Endodermal cell (in vitro differentiated cells): Measurements from ENCODE around the gene SUSD6. TPM values are rescaled to one million over a fixed set of nuclear protein-coding genes. Genes with fewer than 3 reads are reported as not detected.
A peak's percentile ranks its signal among the peaks of the same experiment; 100 is the strongest.
"Not testable (repeated sequence)": the region's sequence is repeated elsewhere in the genome, so short reads cannot be mapped to it uniquely, and the experiment has no call there.

Experiments used
- DNase-seq: peaks from one replicate; pipeline ENCODE4 v3.0.0-alpha.2; 2017
- H3K27ac ChIP-seq: 2 replicates; pipeline ENCODE4 v1.5.1; 2013; ENCODE audit warnings: mild to moderate bottlenecking, low read depth, low read length, moderate library complexity
- H3K27me3 ChIP-seq: 2 replicates; pipeline ENCODE4 v1.6.1; 2013; ENCODE audit warnings: mild to moderate bottlenecking, low read length, moderate library complexity; ENCODE audit not compliant: insufficient read depth, control insufficient read depth, poor library complexity, severe bottlenecking
- H3K36me3 ChIP-seq: 2 replicates; pipeline ENCODE4 v1.7.0; 2013; ENCODE audit warnings: mild to moderate bottlenecking, low read length, moderate library complexity; ENCODE audit not compliant: control insufficient read depth, insufficient read depth
- H3K4me1 ChIP-seq: one replicate; pipeline ENCODE4 v1.7.0; 2013; ENCODE audit warnings: low read length; ENCODE audit not compliant: control insufficient read depth, insufficient read depth
- H3K4me3 ChIP-seq: 2 replicates; pipeline ENCODE4 v1.5.1; 2013; ENCODE audit warnings: mild to moderate bottlenecking, low read length, moderate library complexity
- H3K9ac ChIP-seq: 2 replicates; pipeline ENCODE4 v1.6.1; 2013; ENCODE audit warnings: mild to moderate bottlenecking, low read length, moderate library complexity; ENCODE audit not compliant: poor library complexity, severe bottlenecking; ENCODE audit errors: extremely low read depth
- H3K9me3 ChIP-seq: 2 replicates; pipeline ENCODE4 v1.6.1; 2013; ENCODE audit warnings: mild to moderate bottlenecking, low read length, moderate library complexity; ENCODE audit not compliant: control insufficient read depth
- H3K27ac Mint-ChIP-seq: 2 replicates; pipeline ENCODE4 v1.8.0; 2020; ENCODE audit warnings: mixed read lengths
- H3K27me3 Mint-ChIP-seq: 2 replicates; pipeline ENCODE4 v1.8.0; 2021; ENCODE audit warnings: mild to moderate bottlenecking, mixed read lengths; ENCODE audit not compliant: insufficient read depth
- H3K36me3 Mint-ChIP-seq: 2 replicates; pipeline ENCODE4 v1.8.0; 2020; ENCODE audit warnings: low read depth, mixed read lengths
- H3K4me1 Mint-ChIP-seq: 2 replicates; pipeline ENCODE4 v1.8.0; 2020; ENCODE audit warnings: mixed read lengths
- H3K4me3 Mint-ChIP-seq: 2 replicates; pipeline ENCODE4 v1.8.0; 2020; ENCODE audit warnings: mild to moderate bottlenecking, moderate library complexity, mixed read lengths
- H3K9me3 Mint-ChIP-seq: 2 replicates; pipeline ENCODE4 v1.8.0; 2020; ENCODE audit warnings: mild to moderate bottlenecking, mixed read lengths
- CTCF ChIP-seq: fragments of 200-600 bp; sonication (generic); conservative IDR thresholded peaks from 2 replicates; pipeline ENCODE4 v1.5.0; 2021; ENCODE audit warnings: antibody characterized with exemption, mild to moderate bottlenecking
- WGBS, 2 experiments: methylation state at CpG; one replicate each; pipeline versions ENCODE4 v1.1.5 to v1.1.7; 2013; ENCODE audit warnings: missing lambda C conversion rate in 2 of 2, mixed read lengths in 1 of 2; ENCODE audit not compliant: insufficient coverage in 1 of 2, insufficient read length in 1 of 2; 5-methylcytosine and 5-hydroxymethylcytosine counted together
- total RNA-seq, 2 donors: library from RNA; stranded (reverse); fragmentation: NEBNext Ultra II Directional in 1 of 2; extraction: Animal tissue kit (Norgen Biotek cat#: 25700) in 1 of 2; gene quantifications; 2 replicates in 1 of 2; 3 replicates in 1 of 2; pipeline ENCODE4 v1.2.1, GENCODE V29; 2021

Gene SUSD6
- total RNA-seq, 2 donors from 2014 or later: 5.7 to 5.9 TPM

- no peak overlapping the region for H3K27ac ChIP-seq
- no peaks in the 10 kb centered on the region for H3K9me3 Mint-ChIP-seq
- no peaks in the 10 kb centered on the region for H3K36me3 ChIP-seq
- no peak for TF ChIP-seq CTCF
- H3K27me3 Mint-ChIP-seq: no peaks in the 10 kb centered on the region
- no peaks in the 10 kb centered on the region for H3K27me3 ChIP-seq
- peaks cover 18% of the 10 kb centered on the region for H3K4me1 ChIP-seq
- H3K27ac Mint-ChIP-seq: peak overlapping the region; percentile 36
- no peak overlapping the region for H3K4me3 ChIP-seq
- H3K4me3 Mint-ChIP-seq: no peak overlapping the region
- H3K4me1 Mint-ChIP-seq: peaks cover 65% of the 10 kb centered on the region
- no peak overlapping the region for H3K9ac ChIP-seq
- DNase-seq: no peak
- H3K36me3 Mint-ChIP-seq: no peaks in the 10 kb centered on the region
- no peaks in the 10 kb centered on the region for H3K9me3 ChIP-seq
Measured at GRCh38 chr14:69696204-69696527, 84.8 kb downstream of the SUSD6 start.

GRCh38 chr14:69696633-69697557 lies 85.5 kb downstream of the SUSD6 start:
- H3K4me1 Mint-ChIP-seq: peaks cover 68% of the 10 kb centered on the region
- TF ChIP-seq CTCF: no peak
- Histone ChIP-seq H3K27me3 (no peaks in the 10 kb centered on the region), H3K4me1 (peaks cover 18% of the 10 kb centered on the region), H3K9ac (no peak overlapping the region), H3K27ac (no peak overlapping the region), H3K9me3 (no peaks in the 10 kb centered on the region), H3K4me3 (no peak overlapping the region), H3K36me3 (no peaks in the 10 kb centered on the region)
- DNase-seq: no peak
- H3K27ac Mint-ChIP-seq: peak overlapping the region; percentile 52
- WGBS, 2 experiments: 95 to 100% methylated on average over 3 to 8 of the region's 8 CpGs
- H3K36me3 Mint-ChIP-seq: no peaks in the 10 kb centered on the region
- no peak overlapping the region for H3K4me3 Mint-ChIP-seq
- no peaks in the 10 kb centered on the region for H3K27me3 Mint-ChIP-seq
- H3K9me3 Mint-ChIP-seq: no peaks in the 10 kb centered on the region

- peak; percentile 57 for DNase-seq
- no peaks in the 10 kb centered on the region for H3K36me3 ChIP-seq
- 75% methylated on average over 3 of the region's 3 CpGs; no CpG with 5 or more reads in 1 of the 2 experiments for WGBS, 2 experiments
- H3K4me1 ChIP-seq: peaks cover 18% of the 10 kb centered on the region
- no peaks in the 10 kb centered on the region for H3K36me3 Mint-ChIP-seq
- TF ChIP-seq CTCF: no peak
- peak overlapping the region; percentile 3 for H3K4me3 Mint-ChIP-seq
- H3K27me3 Mint-ChIP-seq: no peaks in the 10 kb centered on the region
- peak overlapping the region; percentile 18 for H3K27ac Mint-ChIP-seq
- H3K4me1 Mint-ChIP-seq: peaks cover 53% of the 10 kb centered on the region
- no peaks in the 10 kb centered on the region for H3K9me3 Mint-ChIP-seq
- no peak overlapping the region for H3K4me3 ChIP-seq
- no peak overlapping the region for H3K27ac ChIP-seq
- no peaks in the 10 kb centered on the region for H3K9me3 ChIP-seq
- H3K27me3 ChIP-seq: no peaks in the 10 kb centered on the region
- H3K9ac ChIP-seq: no peak overlapping the region
Measured at GRCh38 chr14:69698572-69698971, 87.2 kb downstream of the SUSD6 start.

- H3K9ac ChIP-seq: not testable (repeated sequence)
- peaks cover 47% of the 10 kb centered on the region for H3K4me1 Mint-ChIP-seq
Measured at GRCh38 chr14:69699243-69699642, 87.8 kb downstream of the SUSD6 start.

More at GRCh38 chr14:69699243-69699642, 87.8 kb downstream of the SUSD6 start:
- H3K27ac Mint-ChIP-seq, H3K27ac ChIP-seq, H3K36me3 Mint-ChIP-seq, DNase-seq, H3K9me3 Mint-ChIP-seq, H3K4me3 ChIP-seq, H3K4me3 Mint-ChIP-seq, H3K27me3 ChIP-seq, H3K27me3 Mint-ChIP-seq, H3K9me3 ChIP-seq, H3K36me3 ChIP-seq: not testable (repeated sequence)
- H3K4me1 ChIP-seq: peaks cover 16% of the 10 kb centered on the region
- 96 to 99% methylated on average over 6 of the region's 6 CpGs for WGBS, 2 experiments
